Activated B cell treated with CpG ODN at 0.5 μM for 24 hours (primary cell): ENCODE measurements around the gene METTL3. TPM values are rescaled to one million over a fixed set of nuclear protein-coding genes. Genes with fewer than 3 reads are reported as not detected.
A peak's percentile ranks its signal among the peaks of the same experiment; 100 is the strongest.

Experiments
- ATAC-seq: fragments of 200-7000 bp; cut with Tn5 transposase; one replicate; pipeline ENCODE4 v1.10.0; 2021; ENCODE audit warnings: low read depth, mild to moderate bottlenecking, moderate library complexity
- CTCF ChIA-PET: fragments of 350-600 bp; sonication (Branson Sonifier 250); formaldehyde crosslinking; loops from one replicate; lab custom pipeline; 2021; ENCODE audit warnings: antibody characterized with exemption; lab: Charles Lee
- POLR2A ChIA-PET: fragments of 350-600 bp; sonication (Branson Sonifier 250); formaldehyde crosslinking; loops from one replicate; lab custom pipeline; 2021; ENCODE audit warnings: antibody characterized with exemption; lab: Charles Lee
- DNase-seq: peaks from one replicate; pipeline ENCODE4 v3.0.0; 2022
- H3K27ac Mint-ChIP-seq: one replicate; pipeline ENCODE4 v1.8.0; 2020; ENCODE audit warnings: mixed read lengths
- H3K27me3 Mint-ChIP-seq: one replicate; pipeline ENCODE4 v1.8.0; 2021; ENCODE audit warnings: mixed read lengths
- H3K36me3 Mint-ChIP-seq: one replicate; pipeline ENCODE4 v1.8.0; 2021; ENCODE audit warnings: low read depth, mixed read lengths
- H3K4me1 Mint-ChIP-seq: one replicate; pipeline ENCODE4 v1.8.0; 2021; ENCODE audit warnings: mixed read lengths
- H3K4me3 Mint-ChIP-seq: one replicate; pipeline ENCODE4 v1.8.0; 2020; ENCODE audit warnings: mild to moderate bottlenecking, mixed read lengths
- H3K9me3 Mint-ChIP-seq: one replicate; pipeline ENCODE4 v1.8.0; 2020; ENCODE audit warnings: mixed read lengths
- intact Hi-C: fragments of 100-400 bp; cut with micrococcal nuclease; formaldehyde crosslinking; loops from one replicate; pipeline ENCODE4 v1.15.1; 2024
- total RNA-seq: library from RNA; stranded (reverse); gene quantifications from 2 replicates; pipeline ENCODE4 v1.2.3, GENCODE V29; 2022
- TF ChIP-seq, protein P1 (sequence below): fragments of 200-600 bp; IDR thresholded peaks from one replicate; pipeline ENCODE4 v1.8.0; 2022; ENCODE audit warnings: antibody characterized with exemption, mild to moderate bottlenecking

METTL3 gene
- total RNA-seq, 1 donor from 2014 or later = 94.5 TPM

DNA sequence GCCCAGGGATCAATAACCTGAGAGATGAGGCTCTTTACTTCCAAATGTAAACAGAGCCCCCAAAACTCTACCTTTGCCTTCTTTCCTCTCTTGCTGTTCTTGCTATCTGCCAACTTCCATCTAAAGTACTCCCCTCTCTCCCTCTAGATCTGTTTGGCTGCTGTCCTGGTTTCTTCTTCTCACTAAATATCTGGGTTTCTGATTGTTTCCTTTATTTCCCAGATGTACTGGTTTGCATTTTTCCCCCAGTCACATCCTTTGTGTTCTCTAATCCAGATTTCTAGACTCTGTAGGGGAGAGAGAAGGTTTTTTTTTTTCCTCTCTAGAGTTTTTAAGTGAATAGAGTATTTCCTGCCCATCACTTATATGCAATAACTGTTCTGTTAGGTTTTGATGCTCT lies 22.2 kb upstream of the METTL3 start:
- H3K4me1 Mint-ChIP-seq = peaks cover 13% of the 10 kb centered on the region
- H3K27me3 Mint-ChIP-seq = peaks cover 41% of the 10 kb centered on the region
- no peaks in the 10 kb centered on the region for H3K9me3 Mint-ChIP-seq
- no peak for ATAC-seq
- H3K36me3 Mint-ChIP-seq = no peaks in the 10 kb centered on the region
- TF ChIP-seq, protein P1, sequence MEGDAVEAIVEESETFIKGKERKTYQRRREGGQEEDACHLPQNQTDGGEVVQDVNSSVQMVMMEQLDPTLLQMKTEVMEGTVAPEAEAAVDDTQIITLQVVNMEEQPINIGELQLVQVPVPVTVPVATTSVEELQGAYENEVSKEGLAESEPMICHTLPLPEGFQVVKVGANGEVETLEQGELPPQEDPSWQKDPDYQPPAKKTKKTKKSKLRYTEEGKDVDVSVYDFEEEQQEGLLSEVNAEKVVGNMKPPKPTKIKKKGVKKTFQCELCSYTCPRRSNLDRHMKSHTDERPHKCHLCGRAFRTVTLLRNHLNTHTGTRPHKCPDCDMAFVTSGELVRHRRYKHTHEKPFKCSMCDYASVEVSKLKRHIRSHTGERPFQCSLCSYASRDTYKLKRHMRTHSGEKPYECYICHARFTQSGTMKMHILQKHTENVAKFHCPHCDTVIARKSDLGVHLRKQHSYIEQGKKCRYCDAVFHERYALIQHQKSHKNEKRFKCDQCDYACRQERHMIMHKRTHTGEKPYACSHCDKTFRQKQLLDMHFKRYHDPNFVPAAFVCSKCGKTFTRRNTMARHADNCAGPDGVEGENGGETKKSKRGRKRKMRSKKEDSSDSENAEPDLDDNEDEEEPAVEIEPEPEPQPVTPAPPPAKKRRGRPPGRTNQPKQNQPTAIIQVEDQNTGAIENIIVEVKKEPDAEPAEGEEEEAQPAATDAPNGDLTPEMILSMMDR = no peak
- H3K4me3 Mint-ChIP-seq = no peak overlapping the region
- no peak overlapping the region for H3K27ac Mint-ChIP-seq
- intact Hi-C loops = no loop called here
- POLR2A ChIA-PET = no interaction called here
- DNase-seq = no peak
- CTCF ChIA-PET = no interaction called here

DNA sequence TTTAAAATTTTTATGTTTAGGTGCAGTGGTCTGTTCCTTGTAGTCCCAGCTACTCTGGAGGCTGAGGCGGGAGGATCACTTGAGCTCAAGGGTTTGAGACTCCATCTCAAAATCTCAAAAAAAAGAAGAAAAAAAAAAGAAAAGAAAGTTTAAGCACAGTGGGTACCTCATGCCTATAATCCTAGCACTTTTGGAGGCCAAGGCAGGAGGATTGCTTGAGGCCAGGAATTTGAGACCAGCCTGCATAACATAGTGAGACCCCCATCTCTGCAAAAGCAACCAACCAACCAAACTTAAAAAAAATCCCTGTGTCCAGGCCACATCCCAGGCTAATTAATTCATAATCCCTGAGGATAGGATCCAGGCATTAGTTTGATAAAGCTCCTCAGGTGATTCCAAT lies 18.4 kb upstream of the METTL3 start:
- no peaks in the 10 kb centered on the region for H3K36me3 Mint-ChIP-seq
- no peak overlapping the region for H3K27ac Mint-ChIP-seq
- no peak overlapping the region for H3K4me3 Mint-ChIP-seq
- no peak for ATAC-seq
- no peak for DNase-seq
- H3K27me3 Mint-ChIP-seq = peaks cover 22% of the 10 kb centered on the region
- H3K4me1 Mint-ChIP-seq = peaks cover 10% of the 10 kb centered on the region
- POLR2A ChIA-PET = no interaction called here
- CTCF ChIA-PET = no interaction called here
- H3K9me3 Mint-ChIP-seq = no peaks in the 10 kb centered on the region
- intact Hi-C loops = no loop called here
- TF ChIP-seq, protein P1 = no peak

DNA sequence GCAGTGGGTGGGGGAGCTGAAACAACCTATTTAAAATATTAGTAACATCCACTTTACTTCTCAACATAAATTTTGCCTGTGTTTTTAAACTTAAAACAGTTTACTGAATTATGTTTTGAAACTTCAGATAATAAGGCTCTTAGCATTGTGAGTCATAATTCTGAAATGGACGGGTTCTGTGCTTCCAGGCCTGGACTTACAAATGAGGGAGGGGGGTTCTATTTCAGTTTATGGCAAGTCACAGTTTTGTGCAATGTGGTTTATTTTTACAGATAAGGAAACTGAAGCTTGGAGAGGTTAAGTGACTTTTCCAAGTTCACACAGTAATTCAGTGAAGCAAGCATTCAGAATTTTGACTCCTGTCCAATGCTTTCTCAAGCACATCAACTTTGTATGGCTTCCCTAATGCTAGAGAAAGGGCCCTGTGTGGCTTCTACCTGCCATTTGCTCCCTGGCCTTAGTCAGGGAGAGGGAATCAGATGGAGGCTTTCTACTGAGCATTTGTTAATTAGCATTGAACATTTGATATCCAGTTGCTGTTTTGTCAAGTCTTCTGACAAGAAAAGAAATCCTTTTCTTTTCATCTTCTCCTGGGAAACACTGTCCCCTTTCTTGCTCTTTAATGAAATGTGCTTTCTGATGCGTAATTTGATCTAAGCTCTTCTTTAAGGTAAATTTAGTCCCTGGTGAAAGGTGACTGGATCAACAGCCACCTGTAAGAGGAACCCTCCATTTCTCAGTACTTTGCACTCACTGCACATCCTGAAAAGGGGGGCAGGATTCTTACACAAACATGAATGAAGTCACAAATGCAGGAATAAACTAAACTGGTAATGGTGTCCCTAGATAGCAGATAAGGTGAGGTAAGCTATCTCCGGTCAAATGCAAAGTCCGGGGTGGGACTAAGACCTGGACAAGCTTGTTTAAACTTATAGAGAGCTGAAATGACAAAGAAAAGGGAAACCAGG lies 17.5 kb upstream of the METTL3 start:
- ATAC-seq (no peak), DNase-seq (no peak)
- intact Hi-C loops = no loop called here
- peaks cover 17% of the 10 kb centered on the region for H3K27me3 Mint-ChIP-seq
- TF ChIP-seq, protein P1 = no peak
- ChIA-PET CTCF (no interaction called here), POLR2A (no interaction called here)
- no peaks in the 10 kb centered on the region for H3K36me3 Mint-ChIP-seq
- H3K27ac Mint-ChIP-seq = no peak overlapping the region
- H3K4me3 Mint-ChIP-seq = no peak overlapping the region
- H3K4me1 Mint-ChIP-seq = peaks cover 10% of the 10 kb centered on the region
- no peaks in the 10 kb centered on the region for H3K9me3 Mint-ChIP-seq

DNA sequence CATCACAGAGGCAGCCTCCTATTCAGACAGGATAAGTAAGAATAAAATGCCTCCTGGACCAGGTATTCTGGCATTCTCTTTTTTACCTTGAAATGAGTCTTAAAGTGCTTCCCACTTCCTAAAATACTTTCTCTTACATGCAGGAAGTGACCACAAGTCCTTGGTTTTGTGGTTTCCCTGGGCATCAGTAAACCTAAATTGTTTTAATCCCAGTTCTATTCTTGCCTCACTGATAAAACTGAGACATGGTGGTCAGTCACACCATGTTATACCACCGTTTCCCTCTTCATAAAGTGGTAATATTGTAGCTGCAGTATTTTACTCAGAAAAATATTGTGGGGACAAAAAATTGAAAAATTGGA lies 16.2 kb upstream of the METTL3 start:
- ATAC-seq (no peak), DNase-seq (no peak)
- no peaks in the 10 kb centered on the region for H3K9me3 Mint-ChIP-seq
- intact Hi-C loops = no loop called here
- TF ChIP-seq, protein P1 = no peak
- POLR2A ChIA-PET = interaction anchor here (0.7 to 3.0 kb wide), 2 partner anchors 16 to 51 kb away, joined by 6 to 16 read pairs; partner anchors contain the start of gene METTL3
- peak overlapping the region; percentile 85 for H3K4me3 Mint-ChIP-seq
- H3K27me3 Mint-ChIP-seq = peaks cover 13% of the 10 kb centered on the region
- H3K36me3 Mint-ChIP-seq = no peaks in the 10 kb centered on the region
- no peak overlapping the region for H3K27ac Mint-ChIP-seq
- CTCF ChIA-PET = no interaction called here
- H3K4me1 Mint-ChIP-seq = peaks cover 10% of the 10 kb centered on the region

DNA sequence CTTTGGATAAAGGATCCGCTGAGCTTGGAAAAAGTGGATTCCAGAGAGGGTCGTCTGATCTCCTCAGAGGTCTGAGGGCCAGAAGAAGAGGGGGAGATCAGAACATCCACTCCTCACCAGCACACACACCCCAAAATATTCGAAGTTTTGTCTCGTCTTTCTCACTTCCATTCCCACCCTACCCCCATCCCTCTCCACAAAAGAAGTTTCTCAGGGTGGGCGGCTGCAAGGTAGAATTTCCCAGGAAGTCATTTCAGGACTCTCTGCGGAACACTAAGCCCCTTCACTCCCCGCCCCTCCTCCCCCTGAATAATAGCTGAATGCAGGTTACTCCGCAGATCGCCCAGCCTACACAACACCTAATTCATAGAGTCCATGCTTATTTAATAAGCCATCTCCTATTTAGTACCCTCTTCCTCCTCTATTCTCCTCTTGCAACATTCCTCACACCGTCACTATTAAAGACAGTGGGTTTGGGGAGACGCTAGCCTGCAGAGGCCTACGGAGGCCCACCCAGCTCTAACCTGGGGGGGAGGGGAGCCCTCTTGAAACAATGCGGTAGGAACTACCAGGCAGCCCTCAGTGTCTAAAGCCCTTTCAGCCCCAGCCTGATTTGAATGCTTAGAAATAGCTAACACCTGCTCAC lies 15.7 kb upstream of the METTL3 start:
- intact Hi-C loops = no loop called here
- H3K27me3 Mint-ChIP-seq = peaks cover 12% of the 10 kb centered on the region
- H3K9me3 Mint-ChIP-seq = no peaks in the 10 kb centered on the region
- DNase-seq (no peak), ATAC-seq (no peak)
- H3K4me1 Mint-ChIP-seq = peaks cover 10% of the 10 kb centered on the region
- TF ChIP-seq, protein P1 = no peak
- no peak overlapping the region for H3K27ac Mint-ChIP-seq
- ChIA-PET POLR2A (interaction anchor here (3.0 kb wide), 1 partner anchor 15 kb away, joined by 16 read pairs; the partner anchor contains the start of gene METTL3), CTCF (interaction anchor here (1.1 kb wide), 1 partner anchor 28 kb away, joined by 8 read pairs; no protein-coding TSS in a partner anchor)
- peak overlapping the region; percentile 85 for H3K4me3 Mint-ChIP-seq
- H3K36me3 Mint-ChIP-seq = no peaks in the 10 kb centered on the region
